HG02943 (cell line): ENCODE results near the gene SPG7.

Experiments
- ATAC-seq: cut with Tn5 transposase; IDR thresholded peaks from one replicate; pipeline ENCODE4 v1.9.1; 2021; ENCODE audit warnings: mild to moderate bottlenecking, low read depth, moderate library complexity; ENCODE audit not compliant: unreplicated experiment

Gene SPG7

GRCh38 chr16:89545044-89545830 is 37.0 kb downstream of the SPG7 start:
- no peak for ATAC-seq

GRCh38 chr16:89545831-89546574 is 37.8 kb downstream of the SPG7 start:
- ATAC-seq = no peak

GRCh38 chr16:89546781-89547180 is 38.6 kb downstream of the SPG7 start:
- ATAC-seq = no peak

GRCh38 chr16:89547291-89547690 is 39.1 kb downstream of the SPG7 start:
- ATAC-seq = no peak

- ATAC-seq = no peak
These were observed 39.7 kb downstream of the SPG7 start for GRCh38 chr16:89547860-89548259.

GRCh38 chr16:89548344-89549006 is 40.3 kb downstream of the SPG7 start:
- no peak for ATAC-seq

- no peak for ATAC-seq
These were observed 41.0 kb downstream of the SPG7 start for GRCh38 chr16:89549007-89549700.

- ATAC-seq = no peak
These were observed 42.3 kb downstream of the SPG7 start for GRCh38 chr16:89550421-89551007.

- no peak for ATAC-seq
These were observed 44.1 kb downstream of the SPG7 start for GRCh38 chr16:89552329-89552728.

- ATAC-seq = no peak
These were observed 44.7 kb downstream of the SPG7 start for GRCh38 chr16:89552913-89553312.

GRCh38 chr16:89553733-89554132 is 45.5 kb downstream of the SPG7 start:
- no peak for ATAC-seq

- ATAC-seq = no peak
These were observed 46.1 kb downstream of the SPG7 start for GRCh38 chr16:89554343-89554742.

GRCh38 chr16:89555265-89555664 is 47.1 kb downstream of the SPG7 start:
- no peak for ATAC-seq

GRCh38 chr16:89555780-89556179 is 47.6 kb downstream of the SPG7 start:
- ATAC-seq = no peak

GRCh38 chr16:89556750-89557689 is 48.8 kb downstream of the SPG7 start:
- ATAC-seq = no peak

GRCh38 chr16:89557690-89558490 is 49.7 kb downstream of the SPG7 start:
- ATAC-seq = no peak

GRCh38 chr16:89560378-89561141 is 52.4 kb downstream of the SPG7 start, which contains the start of gene RPL13:
Gene RPL13, plus strand, starts transcription at chr16:89560682. Its CDS starts 278 bp downstream, at chr16:89560960.
- peak; percentile 79 for ATAC-seq
